EL (cell line): ENCODE data around the gene MAP7D1.

ENCODE experiments used
- DNase-seq: peaks from one replicate; pipeline ENCODE4 v3.0.0-alpha.2; 2016

The MAP7D1 gene

GRCh38 chr1:36155408-36156328 is at the start of gene MAP7D1:
Gene MAP7D1 (plus strand): TSS chr1:36156160. CDS start chr1:36156418, 258 bp downstream.
- DNase-seq = peak; percentile 87

GRCh38 chr1:36106269-36106668 is 49.7 kb upstream of the MAP7D1 start:
- DNase-seq = no peak

- no peak for DNase-seq
These were observed 48.6 kb upstream of the MAP7D1 start for GRCh38 chr1:36107394-36107793.

GRCh38 chr1:36108314-36108713 is 47.6 kb upstream of the MAP7D1 start:
- DNase-seq = peak; percentile 90

- peak; percentile 89 for DNase-seq
These were observed 46.8 kb upstream of the MAP7D1 start for GRCh38 chr1:36109041-36109679.

- no peak for DNase-seq
These were observed 44.8 kb upstream of the MAP7D1 start for GRCh38 chr1:36111151-36111550.

- no peak for DNase-seq
These were observed 43.1 kb upstream of the MAP7D1 start for GRCh38 chr1:36112823-36113222.

- DNase-seq = no peak
These were observed 41.6 kb upstream of the MAP7D1 start for GRCh38 chr1:36114371-36114770.

- DNase-seq = peak; percentile 89
These were observed 40.7 kb upstream of the MAP7D1 start for GRCh38 chr1:36115200-36115669.

- peak; percentile 69 for DNase-seq
These were observed 40.0 kb upstream of the MAP7D1 start for GRCh38 chr1:36115931-36116330.

GRCh38 chr1:36116901-36117300 is 39.1 kb upstream of the MAP7D1 start:
- DNase-seq = no peak

GRCh38 chr1:36118447-36119204 is 37.3 kb upstream of the MAP7D1 start:
- DNase-seq = no peak

- DNase-seq = no peak
These were observed 36.5 kb upstream of the MAP7D1 start for GRCh38 chr1:36119456-36119855.

GRCh38 chr1:36122062-36123030 is 33.6 kb upstream of the MAP7D1 start:
- DNase-seq = no peak

GRCh38 chr1:36123356-36123755 is 32.6 kb upstream of the MAP7D1 start:
- DNase-seq = no peak

- DNase-seq = no peak
These were observed 31.4 kb upstream of the MAP7D1 start for GRCh38 chr1:36124404-36125128.

GRCh38 chr1:36125129-36125991 is 30.6 kb upstream of the MAP7D1 start, which contains the start of gene COL8A2:
Gene COL8A2 (minus strand): TSS chr1:36125222. CDS start chr1:36100242, 24,980 bp downstream.
- no peak for DNase-seq

- DNase-seq = no peak
These were observed 29.8 kb upstream of the MAP7D1 start for GRCh38 chr1:36126005-36126716.

- no peak for DNase-seq
These were observed 29.0 kb upstream of the MAP7D1 start for GRCh38 chr1:36126797-36127500.
